Stromal cell of bone marrow (primary cell): ENCODE data around the gene IQSEC1.

Experiments
- DNase-seq: peaks from one replicate; pipeline ENCODE4 v3.0.0-alpha.2; 2012; ENCODE audit warnings: low read depth

IQSEC1 gene

GRCh38 chr3:13085081-13085845 lies 12.0 kb upstream of the IQSEC1 start:
- no peak for DNase-seq

GRCh38 chr3:13083898-13084297 lies 10.7 kb upstream of the IQSEC1 start:
- no peak for DNase-seq

GRCh38 chr3:13083254-13083653 lies 10.0 kb upstream of the IQSEC1 start:
- no peak for DNase-seq

GRCh38 chr3:13082677-13083076 lies 9.4 kb upstream of the IQSEC1 start:
- DNase-seq = no peak

- DNase-seq = no peak
These were observed 8.6 kb upstream of the IQSEC1 start for GRCh38 chr3:13081603-13082360.

- DNase-seq = peak; percentile 31
These were observed 7.4 kb upstream of the IQSEC1 start for GRCh38 chr3:13080591-13080990.

- DNase-seq = no peak
These were observed 6.8 kb upstream of the IQSEC1 start for GRCh38 chr3:13080026-13080425.

- no peak for DNase-seq
These were observed 6.3 kb upstream of the IQSEC1 start for GRCh38 chr3:13079510-13079909.

GRCh38 chr3:13079051-13079450 lies 5.8 kb upstream of the IQSEC1 start:
- DNase-seq = no peak

GRCh38 chr3:13078163-13078905 lies 5.1 kb upstream of the IQSEC1 start:
- no peak for DNase-seq

GRCh38 chr3:13077431-13078162 lies 4.4 kb upstream of the IQSEC1 start:
- peak; percentile 25 for DNase-seq

GRCh38 chr3:13075986-13076654 lies 2.9 kb upstream of the IQSEC1 start:
- no peak for DNase-seq

- DNase-seq = no peak
These were observed 2.1 kb upstream of the IQSEC1 start for GRCh38 chr3:13075318-13075717.

- DNase-seq = no peak
These were observed 762 bp upstream of the IQSEC1 start for GRCh38 chr3:13074006-13074375.

GRCh38 chr3:13072600-13073325 lies 466 bp downstream of the IQSEC1 start:
- DNase-seq = no peak

GRCh38 chr3:13072239-13072599 lies 1.0 kb downstream of the IQSEC1 start:
- no peak for DNase-seq

- no peak for DNase-seq
These were observed 1.5 kb downstream of the IQSEC1 start for GRCh38 chr3:13071695-13072094.

- DNase-seq = no peak
These were observed 2.7 kb downstream of the IQSEC1 start for GRCh38 chr3:13070391-13071070.

- DNase-seq = no peak
These were observed 3.7 kb downstream of the IQSEC1 start for GRCh38 chr3:13069495-13069894.

- no peak for DNase-seq
These were observed 4.8 kb downstream of the IQSEC1 start for GRCh38 chr3:13068269-13069010.
